ENCODE measurements around the gene AKAP12. TPM values are rescaled to one million over a fixed set of nuclear protein-coding genes. Genes with fewer than 3 reads are reported as not detected.

Gene AKAP12
- total RNA-seq, 1 donor from 2014 or later, result 53.9 TPM

- H3K27me3 ChIP-seq, result no peaks in the 10 kb centered on the region
- H3K36me3 ChIP-seq, result no peaks in the 10 kb centered on the region
- no peak overlapping the region for H3K4me3 ChIP-seq
- no peak for TF ChIP-seq CTCF (IDR thresholded peaks at IDR 0.05)
- no peaks in the 10 kb centered on the region for H3K9me3 ChIP-seq
- no peak overlapping the region for H3K27ac ChIP-seq
- H3K4me1 ChIP-seq, result no peaks in the 10 kb centered on the region
- intact Hi-C loops (cut with DNase I), result no loop called here
- no peak for DNase-seq (ENCODE audit: low spot score in 2 of 2)
These were observed 49.1 kb downstream of the AKAP12 start for GRCh38 chr6:151288712-151289398.

- H3K27me3 ChIP-seq, result no peaks in the 10 kb centered on the region
- no peak overlapping the region for H3K27ac ChIP-seq
- H3K4me1 ChIP-seq, result peaks cover 0 to 2% of the 10 kb centered on the region in 2 donors
- no peak overlapping the region for H3K4me3 ChIP-seq
- intact Hi-C loops (cut with DNase I), result loop anchor here (10.0 kb wide), 1 partner anchor 815 kb away; no protein-coding TSS in a partner anchor
- H3K36me3 ChIP-seq, result no peaks in the 10 kb centered on the region
- no peak for DNase-seq (ENCODE audit: low spot score in 2 of 2)
- H3K9me3 ChIP-seq, result no peaks in the 10 kb centered on the region
- no peak for TF ChIP-seq CTCF (IDR thresholded peaks at IDR 0.05)
These were observed 49.7 kb downstream of the AKAP12 start for GRCh38 chr6:151289399-151290007.

GRCh38 chr6:151290877-151291721 is 51.3 kb downstream of the AKAP12 start:
- peak overlapping the region; percentile 3 to 32 for H3K27ac ChIP-seq
- intact Hi-C loops (cut with DNase I), result loop anchor here (10.0 kb wide), 1 partner anchor 814 kb away; no protein-coding TSS in a partner anchor
- DNase-seq (ENCODE audit: low spot score in 2 of 2), result peak in 1 of 2 donors; percentile 78
- peak overlapping the region in 1 of 2 donors; percentile 24 for H3K4me3 ChIP-seq
- no peaks in the 10 kb centered on the region for H3K36me3 ChIP-seq
- peaks cover 0 to 7% of the 10 kb centered on the region in 2 donors for H3K4me1 ChIP-seq
- no peaks in the 10 kb centered on the region for H3K27me3 ChIP-seq
- no peaks in the 10 kb centered on the region for H3K9me3 ChIP-seq
- no peak for TF ChIP-seq CTCF (IDR thresholded peaks at IDR 0.05)

- TF ChIP-seq CTCF (IDR thresholded peaks at IDR 0.05), result no peak
- Histone ChIP-seq H3K9me3 (no peaks in the 10 kb centered on the region), H3K36me3 (no peaks in the 10 kb centered on the region), H3K27me3 (no peaks in the 10 kb centered on the region), H3K4me3 (no peak overlapping the region), H3K27ac (peak overlapping the region in 1 of 2 donors; percentile 12), H3K4me1 (peaks cover 0 to 7% of the 10 kb centered on the region in 2 donors)
- DNase-seq (ENCODE audit: low spot score in 2 of 2), result no peak
- intact Hi-C loops (cut with DNase I), result loop anchor here (10.0 kb wide), 1 partner anchor 813 kb away; no protein-coding TSS in a partner anchor
These were observed 51.9 kb downstream of the AKAP12 start for GRCh38 chr6:151291722-151292059.

- no peak for TF ChIP-seq CTCF (IDR thresholded peaks at IDR 0.05)
- H3K36me3 ChIP-seq, result no peaks in the 10 kb centered on the region
- DNase-seq (ENCODE audit: low spot score in 2 of 2), result no peak
- no peaks in the 10 kb centered on the region for H3K9me3 ChIP-seq
- intact Hi-C loops (cut with DNase I), result loop anchor here (10.0 kb wide), 1 partner anchor 812 kb away; no protein-coding TSS in a partner anchor
- H3K4me1 ChIP-seq, result peaks cover 0 to 7% of the 10 kb centered on the region in 2 donors
- no peaks in the 10 kb centered on the region for H3K27me3 ChIP-seq
- no peak overlapping the region for H3K4me3 ChIP-seq
- peak overlapping the region in 1 of 2 donors; percentile 23 for H3K27ac ChIP-seq
These were observed 53.4 kb downstream of the AKAP12 start for GRCh38 chr6:151292974-151293687.
